HG03060 (cell line): ENCODE measurements around the gene NEDD4.
"Not testable (repeated sequence)": the region's sequence is repeated elsewhere in the genome, so short reads cannot be mapped to it uniquely, and the experiment has no call there.

Experiments used
- ATAC-seq: cut with Tn5 transposase; IDR thresholded peaks from one replicate; pipeline ENCODE4 v1.9.1; 2021; ENCODE audit warnings: low read depth, moderate number of reproducible peaks; ENCODE audit not compliant: unreplicated experiment

Gene NEDD4

DNA sequence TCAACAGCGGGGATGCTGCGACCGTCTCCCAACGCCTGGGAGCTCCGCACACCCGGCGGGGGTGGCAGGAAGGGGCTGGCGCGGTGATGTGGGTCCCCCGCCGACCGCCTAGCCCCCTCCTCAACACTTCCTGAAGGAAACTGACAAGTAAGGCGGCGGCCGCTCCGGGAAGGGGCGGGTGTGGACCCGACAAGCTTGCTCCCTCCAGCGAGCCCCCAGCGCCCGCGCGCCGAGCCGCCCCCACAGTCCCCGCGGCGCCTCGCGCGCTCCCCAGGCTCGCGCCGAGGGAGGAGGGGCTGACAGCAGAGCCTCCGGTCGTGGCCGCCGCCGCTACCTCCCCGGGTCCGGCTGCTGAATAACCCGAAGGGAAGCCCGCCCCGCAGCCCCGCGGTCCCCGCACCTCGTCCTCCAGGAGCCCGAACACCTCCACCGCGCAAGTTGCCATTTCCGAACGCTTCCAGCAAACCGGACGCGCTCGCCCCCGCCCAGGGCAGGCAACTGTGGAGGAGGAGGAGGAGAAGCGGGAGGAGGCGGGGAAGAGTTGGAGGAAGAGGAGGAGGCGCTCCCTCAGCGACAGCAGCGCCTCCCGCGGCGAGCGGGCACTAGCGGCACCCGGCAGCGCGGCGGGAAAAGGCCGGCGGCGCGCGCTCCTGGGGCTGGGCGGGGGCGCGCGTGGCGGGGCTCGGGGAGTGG lies at the start of gene NEDD4:
NEDD4 (minus strand) TSS at position 502 of the 693 bp plus-strand sequence; CDS start at position 445, 57 bp downstream.
- peak; percentile 56 for ATAC-seq

DNA sequence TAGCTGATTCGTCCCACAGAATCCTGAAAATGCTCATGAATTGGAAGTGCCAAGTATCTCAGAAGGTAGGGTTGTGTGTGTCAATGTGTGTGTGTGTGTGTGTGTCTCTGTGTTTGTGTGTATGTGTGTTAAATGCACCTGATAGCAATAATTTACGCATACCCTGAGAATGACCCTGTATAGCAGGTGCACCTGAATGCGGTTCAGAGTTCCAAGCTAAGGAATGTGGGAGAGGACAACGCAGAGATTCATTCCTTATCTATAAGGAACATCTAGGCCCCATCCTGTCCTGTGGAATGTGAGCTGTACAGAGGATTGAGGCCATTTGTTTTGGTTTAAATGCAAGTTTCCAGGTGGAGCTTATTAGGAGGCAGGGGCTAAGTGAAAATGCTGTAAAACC lies 49.1 kb upstream of the NEDD4 start:
- ATAC-seq = no peak

- ATAC-seq = no peak
Measured at GRCh38 chr15:56042031-56042430, 48.6 kb upstream of the NEDD4 start.

GRCh38 chr15:56040081-56041035 lies 46.9 kb upstream of the NEDD4 start:
- ATAC-seq = no peak

GRCh38 chr15:56038707-56039106 lies 45.3 kb upstream of the NEDD4 start:
- ATAC-seq = no peak

DNA sequence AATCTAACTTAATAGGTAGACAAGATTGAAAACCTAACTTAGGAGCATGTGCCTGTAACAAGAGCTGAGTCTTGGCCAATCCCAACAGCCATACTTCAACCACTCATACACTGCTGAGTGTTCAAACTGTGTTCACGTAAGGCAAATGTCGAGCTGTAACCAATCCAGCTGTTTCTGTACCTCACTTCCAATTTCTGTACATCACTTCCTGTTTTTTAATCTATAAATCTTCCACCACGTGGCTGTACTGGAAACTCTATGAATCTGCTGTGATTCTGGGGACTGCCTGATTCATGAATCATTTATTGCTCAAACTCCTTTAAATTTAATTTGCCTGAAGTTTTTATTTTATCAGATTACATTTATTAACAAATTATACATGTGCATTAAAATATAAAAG lies 44.6 kb upstream of the NEDD4 start:
- ATAC-seq = no peak

DNA sequence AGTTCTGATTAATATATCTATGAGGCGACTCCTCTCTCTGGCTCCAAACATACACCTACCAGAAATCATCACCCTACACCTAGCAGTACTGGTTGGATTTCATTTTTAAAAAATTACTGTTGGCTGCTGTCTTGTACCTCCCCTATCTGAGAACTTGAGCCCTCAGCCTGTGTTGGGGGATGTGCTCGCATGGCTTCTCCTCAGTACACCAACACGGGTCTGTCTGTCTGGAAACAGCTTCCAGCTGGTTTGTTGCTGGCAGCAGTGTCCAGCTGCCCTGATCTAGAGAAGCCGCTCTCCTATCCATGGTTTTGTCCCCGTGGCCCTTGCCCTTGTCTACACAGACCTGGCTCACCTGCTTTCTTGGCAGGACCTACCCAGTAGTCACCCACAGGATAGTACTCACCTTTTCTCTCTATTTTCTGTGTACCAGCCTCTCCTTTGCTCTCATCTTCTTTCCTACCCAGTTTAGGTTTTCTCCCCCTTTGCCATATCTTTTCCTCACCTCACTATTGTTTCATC lies 43.2 kb upstream of the NEDD4 start:
- no peak for ATAC-seq

DNA sequence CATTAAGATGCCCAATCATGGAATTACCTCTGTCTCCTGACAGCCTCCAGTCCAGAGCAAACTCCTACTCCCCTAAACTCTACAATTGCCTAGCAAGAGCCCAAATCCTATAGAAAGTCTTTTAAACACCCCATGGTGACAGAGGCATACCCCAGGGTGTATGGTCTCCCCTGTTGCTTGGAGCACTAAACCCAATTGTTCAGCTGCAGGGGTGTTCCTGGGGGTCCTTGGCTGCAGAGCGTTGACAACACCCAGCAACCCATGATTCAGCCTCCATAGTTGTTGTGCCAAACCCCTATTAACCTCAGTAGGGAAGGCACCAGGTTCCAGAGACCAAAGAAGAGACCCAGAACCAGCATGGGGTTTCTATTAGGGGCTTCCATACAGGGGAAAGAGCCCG lies 41.8 kb upstream of the NEDD4 start:
- ATAC-seq = no peak

GRCh38 chr15:56034514-56034913 lies 41.1 kb upstream of the NEDD4 start:
- no peak for ATAC-seq

DNA sequence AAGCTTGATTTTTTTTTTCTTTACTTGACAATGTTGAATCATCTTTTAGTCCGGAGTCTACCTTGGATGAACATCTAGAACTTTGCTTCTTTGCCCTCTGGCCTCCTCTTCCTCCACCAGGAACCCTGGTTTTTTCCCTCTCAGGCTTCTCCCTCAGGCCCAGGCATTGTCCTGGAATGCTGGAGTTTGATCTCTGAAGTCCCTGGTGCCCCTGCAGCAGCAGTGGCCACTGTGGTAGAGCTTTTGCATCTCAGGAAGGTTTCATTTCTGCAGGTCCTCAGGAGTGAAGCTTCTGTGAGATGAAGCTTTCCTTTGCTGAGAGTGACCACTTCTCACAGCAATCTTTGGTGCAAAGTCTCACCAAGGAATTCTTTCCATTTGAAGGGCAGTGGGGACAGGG lies 39.0 kb upstream of the NEDD4 start:
- ATAC-seq = no peak

DNA sequence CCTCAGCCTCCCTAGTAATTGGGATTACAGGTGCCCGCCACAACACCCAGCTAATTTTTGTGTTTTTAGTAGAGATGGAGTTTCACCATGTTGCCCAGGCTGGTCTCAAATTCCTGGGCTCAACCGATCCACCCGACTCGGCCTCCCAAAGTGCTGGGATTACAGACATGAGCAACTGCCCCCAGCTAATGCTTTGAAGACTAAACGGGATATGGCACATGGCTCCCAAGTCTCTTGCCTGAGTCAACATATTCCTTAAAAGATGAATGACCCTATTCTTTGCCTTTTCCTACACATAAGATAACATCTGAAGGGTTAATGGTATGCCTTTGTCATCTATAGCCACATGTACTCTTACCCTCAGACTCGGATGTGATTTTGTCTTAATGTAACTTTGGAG lies 38.4 kb upstream of the NEDD4 start:
- ATAC-seq = no peak

DNA sequence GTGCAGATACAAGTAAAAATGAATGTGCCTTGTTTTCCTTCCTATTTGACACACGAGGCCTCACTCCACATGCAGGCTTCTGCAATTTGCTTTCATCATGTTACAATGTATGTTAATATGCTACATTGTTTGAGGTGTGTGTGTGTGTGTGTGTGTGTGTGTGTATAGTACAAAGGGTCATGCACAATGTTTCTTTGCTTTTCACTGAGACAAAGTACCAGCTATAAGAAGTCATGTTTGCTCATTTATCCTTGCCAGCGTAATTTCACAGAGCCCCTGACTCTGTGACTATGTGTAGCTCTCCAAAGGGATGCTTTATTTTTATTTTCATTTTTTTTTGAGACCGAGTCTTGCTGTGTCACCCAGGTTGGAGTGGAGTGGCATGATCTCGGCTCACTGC lies 38.0 kb upstream of the NEDD4 start:
- ATAC-seq = no peak

- ATAC-seq = no peak
Measured at GRCh38 chr15:56028430-56028829, 35.0 kb upstream of the NEDD4 start.

GRCh38 chr15:56023160-56023559 lies 29.7 kb upstream of the NEDD4 start:
- not testable (repeated sequence) for ATAC-seq

GRCh38 chr15:56019819-56020486 lies 26.5 kb upstream of the NEDD4 start:
- ATAC-seq = no peak

- no peak for ATAC-seq
Measured at GRCh38 chr15:56019060-56019793, 25.8 kb upstream of the NEDD4 start.

DNA sequence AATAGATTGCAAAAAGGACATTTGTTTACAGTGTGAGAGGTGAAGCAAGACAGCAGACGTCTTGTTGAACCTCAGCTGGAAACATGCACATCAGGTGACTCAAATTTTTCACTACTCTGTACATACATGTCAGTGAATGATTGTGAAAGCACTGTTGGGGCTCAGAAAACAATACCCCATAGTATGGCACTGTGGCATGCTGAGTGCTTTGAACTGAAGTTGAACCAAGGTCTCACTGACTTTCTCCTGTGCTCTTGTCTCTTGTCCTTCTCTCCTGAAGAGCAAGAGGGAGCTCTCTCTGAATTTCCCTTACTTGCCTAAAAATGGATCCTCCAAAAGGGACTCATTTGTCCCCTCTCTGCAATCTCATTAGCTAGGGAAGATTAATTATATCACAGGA lies 24.5 kb upstream of the NEDD4 start:
- no peak for ATAC-seq

- no peak for ATAC-seq
Measured at GRCh38 chr15:56017511-56017910, 24.1 kb upstream of the NEDD4 start.

GRCh38 chr15:56016281-56016680 lies 22.9 kb upstream of the NEDD4 start:
- no peak for ATAC-seq

- no peak for ATAC-seq
Measured at GRCh38 chr15:56014677-56015076, 21.3 kb upstream of the NEDD4 start.
